HG03097 (cell line): ENCODE data around the gene RPS27L.
"Not testable (repeated sequence)": the region's sequence is repeated elsewhere in the genome, so short reads cannot be mapped to it uniquely, and the experiment has no call there.

ENCODE experiments used
- ATAC-seq: cut with Tn5 transposase; IDR thresholded peaks from one replicate; pipeline ENCODE4 v1.9.1; 2021; ENCODE audit not compliant: unreplicated experiment, low FRiP score

The RPS27L gene

GRCh38 chr15:63145426-63145825 lies 11.9 kb downstream of the RPS27L start:
- no peak for ATAC-seq

- no peak for ATAC-seq
These were observed 16.3 kb downstream of the RPS27L start for GRCh38 chr15:63140936-63141335.

- no peak for ATAC-seq
These were observed 20.5 kb downstream of the RPS27L start for GRCh38 chr15:63136742-63137141.

GRCh38 chr15:63135804-63136203 lies 21.5 kb downstream of the RPS27L start:
- ATAC-seq, result no peak

GRCh38 chr15:63135281-63135680 lies 22.0 kb downstream of the RPS27L start:
- no peak for ATAC-seq

- no peak for ATAC-seq
These were observed 22.9 kb downstream of the RPS27L start for GRCh38 chr15:63134245-63134985.

- ATAC-seq, result no peak
These were observed 23.5 kb downstream of the RPS27L start for GRCh38 chr15:63133786-63134185.

GRCh38 chr15:63126726-63127125 lies 30.6 kb downstream of the RPS27L start:
- ATAC-seq, result no peak

GRCh38 chr15:63124506-63124905 lies 32.8 kb downstream of the RPS27L start:
- no peak for ATAC-seq

- ATAC-seq, result peak; percentile 76
These were observed 35.0 kb downstream of the RPS27L start for GRCh38 chr15:63122002-63122875.

- ATAC-seq, result peak; percentile 61
These were observed 35.8 kb downstream of the RPS27L start, which contains the start of gene LACTB for GRCh38 chr15:63121382-63122001. TSS of gene LACTB (plus strand) at chr15:63121861. CDS start at chr15:63121872, 11 bp downstream.

- ATAC-seq, result no peak
These were observed 38.4 kb downstream of the RPS27L start for GRCh38 chr15:63118854-63119253.

GRCh38 chr15:63114465-63114864 lies 42.8 kb downstream of the RPS27L start:
- no peak for ATAC-seq

GRCh38 chr15:63112871-63113270 lies 44.4 kb downstream of the RPS27L start:
- no peak for ATAC-seq

GRCh38 chr15:63111481-63111880 lies 45.8 kb downstream of the RPS27L start:
- ATAC-seq, result no peak

GRCh38 chr15:63110428-63111026 lies 46.8 kb downstream of the RPS27L start:
- no peak for ATAC-seq

- ATAC-seq, result no peak
These were observed 47.4 kb downstream of the RPS27L start for GRCh38 chr15:63109920-63110319.

- no peak for ATAC-seq
These were observed 47.8 kb downstream of the RPS27L start for GRCh38 chr15:63109498-63109897.

GRCh38 chr15:63107895-63108546 lies 49.3 kb downstream of the RPS27L start:
- ATAC-seq, result no peak

GRCh38 chr15:63105354-63105753 lies 51.9 kb downstream of the RPS27L start:
- not testable (repeated sequence) for ATAC-seq
